K562 (cell line): ENCODE data around the gene STMN3. TPM values are rescaled to one million over a fixed set of nuclear protein-coding genes. Genes with fewer than 3 reads are reported as not detected.

ENCODE experiments used
- ATAC-seq: fragments of 200-7000 bp; cut with Tn5 transposase; 3 replicates; pipeline ENCODE4 v1.9.1; 2020; ENCODE audit warnings: moderate library complexity
- BruUV-seq: library from RNA; stranded (reverse); fragments of 400-500 nt; replicated peaks from 2 replicates; lab custom pipeline; 2021; lab: Mats Ljungman, UMichigan
- CTCF ChIA-PET: fragments of 300-600 bp; formaldehyde crosslinking; extraction: SDS; loops from one replicate; lab custom pipeline; 2021; ENCODE audit warnings: low intra/inter-chr PET ratio; lab: Yijun Ruan, JAX
- POLR2A ChIA-PET: fragments of 300-600, 350-650 bp; sonication (Branson Sonifier 250); formaldehyde crosslinking; extraction: SDS; loops from one replicate; lab custom pipeline; 2021; ENCODE audit warnings: antibody characterized with exemption, inconsistent platforms; lab: Yijun Ruan, JAX
- DNase-seq, 4 experiments: peaks; one replicate each; pipeline versions ENCODE4 v3.0.0 to v3.0.0-alpha.2; 2011 to 2018; ENCODE audit warnings: low spot score in 3 of 4, mixed read lengths in 3 of 4; ENCODE audit errors: extremely low read depth in 1 of 4
- FAIRE-seq: peaks from 2 replicates; lab custom pipeline; 2011; peaks lifted over from hg19 to GRCh38; lab: Jason Lieb, UNC
- H2AFZ ChIP-seq: 2 replicates; pipeline ENCODE4 v1.6.0; 2011; ENCODE audit warnings: low read depth, low read length, control low read depth, inconsistent platforms
- H3K27ac ChIP-seq: fragments of 200-600 bp; 3 replicates; pipeline ENCODE4 v1.8.0; 2011; ENCODE audit warnings: low read depth, mild to moderate bottlenecking, control low read depth, inconsistent platforms, low read length, moderate library complexity, mixed read lengths; ENCODE audit errors: extremely low read depth
- H3K27me3 ChIP-seq, 2 experiments: fragments of 300-600 bp in 1 of 2; 2 replicates in 1 of 2; 3 replicates in 1 of 2; pipeline versions ENCODE4 v1.6.0 to v1.8.0; 2011; ENCODE audit warnings: inconsistent platforms in 2 of 2, low read length in 2 of 2, mild to moderate bottlenecking in 1 of 2, mixed read lengths in 1 of 2, moderate library complexity in 1 of 2; ENCODE audit not compliant: control insufficient read depth in 2 of 2, insufficient read depth in 2 of 2
- H3K36me3 ChIP-seq: fragments of 300-600 bp; 3 replicates; pipeline ENCODE4 v1.8.0; 2011; ENCODE audit warnings: mild to moderate bottlenecking, low read length, inconsistent platforms; ENCODE audit not compliant: control insufficient read depth, insufficient read depth
- H3K4me1 ChIP-seq, 2 experiments: fragments of 200-600 bp in 1 of 2; replicated peaks in 1 of 2; 2 replicates in 1 of 2; 3 replicates in 1 of 2; pipeline versions ENCODE4 v1.5.1 to v1.8.0; 2011; ENCODE audit warnings: inconsistent platforms in 2 of 2, low read length in 2 of 2, mild to moderate bottlenecking in 1 of 2, mixed read lengths in 1 of 2, moderate library complexity in 1 of 2; ENCODE audit not compliant: control insufficient read depth in 2 of 2, insufficient read depth in 2 of 2
- H3K4me2 ChIP-seq: 2 replicates; pipeline ENCODE4 v1.6.1; 2011; ENCODE audit warnings: low read length, control low read depth, inconsistent platforms, mixed read lengths; ENCODE audit not compliant: insufficient read depth
- H3K4me3 ChIP-seq: fragments of 200-600 bp; sonication (generic), shearing (Covaris generic); 2 replicates; pipeline ENCODE4 v1.5.1; 2016; ENCODE audit warnings: control low read depth, inconsistent platforms
- H3K79me2 ChIP-seq: fragments of 200-600 bp; 3 replicates; pipeline ENCODE4 v1.8.0; 2011; ENCODE audit warnings: low read length, inconsistent platforms; ENCODE audit not compliant: control insufficient read depth, insufficient read depth
- H3K9ac ChIP-seq, 2 experiments: 2 replicates each; pipeline versions ENCODE4 v1.6.0 to v1.6.1; 2011; ENCODE audit warnings: low read depth in 2 of 2, low read length in 2 of 2, control low read depth in 1 of 2, inconsistent platforms in 1 of 2, mild to moderate bottlenecking in 1 of 2, mixed read lengths in 1 of 2; ENCODE audit not compliant: insufficient read depth in 1 of 2
- H3K9me1 ChIP-seq: one replicate; pipeline ENCODE4 v1.6.0; 2011; ENCODE audit warnings: inconsistent platforms, mild to moderate bottlenecking, low read length, moderate library complexity; ENCODE audit not compliant: control insufficient read depth, insufficient read depth
- H3K9me3 ChIP-seq: replicated peaks from 2 replicates; pipeline ENCODE4 v1.5.1; 2011; ENCODE audit warnings: low read depth, low read length, inconsistent platforms; ENCODE audit not compliant: control insufficient read depth, insufficient read depth
- H4K20me1 ChIP-seq: replicated peaks from 2 replicates; pipeline ENCODE4 v1.6.1; 2011; ENCODE audit warnings: low read length, inconsistent platforms, mixed read lengths; ENCODE audit not compliant: control insufficient read depth, insufficient read depth
- AFF4 ChIP-seq: sonication (generic); formaldehyde crosslinking; IDR thresholded peaks from 2 replicates; pipeline ENCODE4 v1.8.0; 2023; ENCODE audit warnings: mild to moderate bottlenecking, missing genetic modification reagents
- BRCA1 ChIP-seq, 2 experiments: fragments of 450-650 bp in 1 of 2; sonication (generic) in 1 of 2; formaldehyde crosslinking in 1 of 2; IDR thresholded peaks; 2 replicates each; pipeline versions ENCODE4 v1.5.0 to v1.6.1; 2017 to 2020; ENCODE audit warnings: mild to moderate bottlenecking in 1 of 2, missing genetic modification reagents in 1 of 2
- ETV6 ChIP-seq, 3 experiments: fragments of 150-350 bp in 1 of 3; sonication (generic) in 1 of 3; formaldehyde crosslinking in 1 of 3; IDR thresholded peaks; 2 replicates each; pipeline versions ENCODE4 v1.6.1 to v1.8.0; 2014 to 2022; ENCODE audit warnings: borderline replicate concordance in 2 of 3, low read depth in 2 of 3, antibody characterized with exemption in 1 of 3, low read length in 1 of 3, mild to moderate bottlenecking in 1 of 3, missing genetic modification reagents in 1 of 3
- FOXA1 ChIP-seq: fragments of 450-650 bp; IDR thresholded peaks from 2 replicates; pipeline ENCODE4 v1.6.1; 2016; ENCODE audit warnings: mild to moderate bottlenecking, borderline replicate concordance
- LEF1 ChIP-seq: fragments of 450-650 bp; IDR thresholded peaks from 2 replicates; pipeline ENCODE4 v1.6.1; 2016; ENCODE audit warnings: mild to moderate bottlenecking
- RBM14 ChIP-seq: fragments of 200-400 bp; formaldehyde crosslinking; IDR thresholded peaks from 2 replicates; pipeline ENCODE4 v1.6.1; 2018; ENCODE audit warnings: low read depth, mild to moderate bottlenecking, low read length, moderate library complexity, borderline replicate concordance; ENCODE audit not compliant: insufficient read depth
- RHOXF2B ChIP-seq: fragments of 250-450 bp; sonication (Bioruptor Pico); conservative IDR thresholded peaks from 2 replicates; pipeline ENCODE4 v1.5.1; 2021
- SAFB2 ChIP-seq: fragments of 200-400 bp; formaldehyde crosslinking; IDR thresholded peaks from 2 replicates; pipeline ENCODE4 v1.6.1; 2018; ENCODE audit warnings: borderline replicate concordance, low read length, low read depth, moderate library complexity; ENCODE audit not compliant: severe bottlenecking
- SMARCC2 ChIP-seq: fragments of 450-650 bp; IDR thresholded peaks from 2 replicates; pipeline ENCODE4 v1.6.1; 2017; ENCODE audit warnings: antibody characterized with exemption, moderate library complexity, mild to moderate bottlenecking, low read depth
- TFAM ChIP-seq: fragments of 250-450 bp; sonication (Bioruptor Pico); conservative IDR thresholded peaks from 2 replicates; pipeline ENCODE4 v1.5.0; 2021; ENCODE audit warnings: mild to moderate bottlenecking, moderate library complexity
- TFAP4 ChIP-seq: sonication (generic); formaldehyde crosslinking; IDR thresholded peaks from 2 replicates; pipeline ENCODE4 v1.8.0; 2022; ENCODE audit warnings: missing genetic modification reagents, mild to moderate bottlenecking, moderate library complexity, borderline replicate concordance
- ZBTB26 ChIP-seq: fragments of 450-650 bp; formaldehyde crosslinking; IDR thresholded peaks from 2 replicates; pipeline ENCODE4 v1.4.0; 2022; ENCODE audit warnings: missing genetic modification characterization
- ZC3H11A ChIP-seq: IDR thresholded peaks from 2 replicates; pipeline ENCODE4 v1.6.1; 2012; ENCODE audit warnings: low read depth, low read length, improper control_type of control experiment
- ZNF449 ChIP-seq: fragments of 250-450 bp; sonication (Bioruptor Pico); IDR thresholded peaks from 2 replicates; pipeline ENCODE4 v1.8.0; 2022; ENCODE audit warnings: moderate library complexity, mild to moderate bottlenecking, inconsistent platforms
- WGBS: fragments of 100-300 bp; shearing (Covaris generic); methylation state at CpG from one replicate; pipeline ENCODE4 v1.1.6; 2016; ENCODE audit warnings: low coverage, mixed read lengths; ENCODE audit not compliant: insufficient coverage; ENCODE audit errors: missing lambda C conversion rate; 5-methylcytosine and 5-hydroxymethylcytosine counted together
- in situ Hi-C: fragments of 300-500 bp; cut with MboI; formaldehyde crosslinking; loops from 4 replicates; pipeline ENCODE4 v1.15.0; 2018; ENCODE audit warnings: inconsistent platforms, mixed read lengths
- intact Hi-C: fragments of 100-400 bp; cut with micrococcal nuclease; formaldehyde crosslinking; loops from 2 replicates; pipeline ENCODE4 v1.14.2; 2022
- polyA plus RNA-seq, 8 experiments: library from polyadenylated mRNA; depleted of rRNA in 4 of 8; stranded (reverse) in 5 of 8; unstranded in 3 of 8; fragments of >200 nt; fragmentation: Nextera tagmentation in 2 of 8; fragmentation: Illumina TruSeq in 1 of 8; extraction: Ambion mirVana in 2 of 8; extraction: Trizol in 1 of 8; gene quantifications; 2 replicates each; pipeline versions ENCODE4 v1.2.1 to v1.2.3, GENCODE V29; 2011 to 2014; ENCODE audit warnings: inconsistent platforms in 1 of 8, missing spikeins in 1 of 8
- total RNA-seq, 7 experiments: library from RNA; depleted of rRNA in 6 of 7; stranded (reverse); fragments of >200 nt in 6 of 7; fragmentation: Illumina TruSeq in 2 of 7; extraction: Trizol in 2 of 7; gene quantifications; 2 replicates each; pipeline versions ENCODE4 v1.2.1 to v1.2.3, GENCODE V29; 2011 to 2021; ENCODE audit warnings: low replicate concordance in 1 of 7

Gene STMN3
- total and polyA plus RNA-seq, 9 of the 15 experiments (the other 6 are each of a cell fraction or from before 2014, with no cell fraction given), result 0.70 to 65.6 (median 29.4) TPM

GRCh38 chr20:63622732-63623131, 30.5 kb downstream of the STMN3 start:
- no peak overlapping the region for H3K4me3 ChIP-seq
- DNase-seq (no peak), FAIRE-seq (no peak), ATAC-seq (no peak)
- no peak overlapping the region for H2AFZ ChIP-seq
- no peaks in the 10 kb centered on the region for H3K9me1 ChIP-seq
- BruUV-seq, result no TSS peak
- no peak overlapping the region for H3K4me2 ChIP-seq
- no peaks in the 10 kb centered on the region for H3K9me3 ChIP-seq
- peaks cover 3 to 32% of the 10 kb centered on the region in 2 experiments; a peak in 3 of 5 replicates for H3K4me1 ChIP-seq
- 0 out of 4 replicates have a peak overlapping the region, but pooled peaks of 1 of the 2 experiments have one; percentile 38 for H3K9ac ChIP-seq
- no peaks in the 10 kb centered on the region for H3K27me3 ChIP-seq
- H3K27ac ChIP-seq, result no peak overlapping the region
- intact Hi-C loops, result no loop called here
- peaks cover 70% of the 10 kb centered on the region for H3K79me2 ChIP-seq
- in situ Hi-C loops, result no loop called here
- H3K36me3 ChIP-seq, result peaks cover 21% of the 10 kb centered on the region; the same call in 2 of the 3 replicates
- ChIA-PET CTCF (no interaction called here), POLR2A (interaction anchor here (1.2 kb wide), 1 partner anchor 12 kb away, joined by 3 read pairs; no protein-coding TSS in a partner anchor)
- no peaks in the 10 kb centered on the region for H4K20me1 ChIP-seq
- WGBS, result 91% methylated on average over 14 of the region's 14 CpGs
- TF ChIP-seq ZC3H11A (no peak), RBM14 (no peak), TFAM (CRISPR knock-in tag) (no peak), ETV6 (IDR thresholded peaks at IDR 0.05; ENCODE audit: borderline replicate concordance in 1 of 2, low read depth in 2 of 2, low read length in 1 of 2) (no peak), ETV6 (CRISPR knock-in tag; IDR thresholded peaks at IDR 0.05; ENCODE audit: borderline replicate concordance) (no peak), BRCA1 (IDR thresholded peaks at IDR 0.05) (no peak), BRCA1 (CRISPR knock-in tag; IDR thresholded peaks at IDR 0.05) (no peak), AFF4 (CRISPR knock-in tag) (no peak), FOXA1 (no peak), ZBTB26 (CRISPR knock-in tag) (no peak), LEF1 (no peak), SAFB2 (no peak), RHOXF2B (CRISPR knock-in tag) (no peak), TFAP4 (CRISPR knock-in tag) (no peak), SMARCC2 (no peak), ZNF449 (CRISPR knock-in tag) (no peak)
